ENCODE results near the gene TOP1.

Gene TOP1

DNA sequence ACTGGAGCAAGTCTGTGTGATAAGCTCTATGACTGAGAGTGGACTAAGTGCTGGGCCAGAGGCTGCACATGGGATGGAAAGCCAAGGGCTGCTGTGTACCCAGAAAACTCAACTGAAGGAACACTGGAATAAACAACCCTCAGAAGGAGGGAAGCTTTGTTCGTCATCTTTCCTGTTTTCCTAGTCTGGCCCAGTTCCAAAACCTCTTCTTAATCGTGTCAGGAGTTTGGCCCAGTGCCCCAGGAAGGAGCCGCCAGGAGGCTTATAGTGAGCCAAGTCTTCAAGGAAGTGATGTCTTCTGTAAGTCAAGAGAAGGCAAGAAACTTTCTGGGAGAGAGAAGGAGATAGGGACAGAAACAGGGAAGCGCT lies 23.3 kb upstream of the TOP1 start:
- Histone ChIP-seq H3K36me3 (no peaks in the 10 kb centered on the region), H3K4me1 (peaks cover 0 to 19% (median 7%) of the 10 kb centered on the region in 4 donors), H3K27me3 (no peaks in the 10 kb centered on the region), H3K9me3 (no peaks in the 10 kb centered on the region), H3K27ac (peak overlapping the region in 1 of 2 donors; percentile 3), H3K4me3 (no peak overlapping the region)
- intact Hi-C loops (cut with DNase I; ENCODE audit: low total_unique reads): no loop called here
- TF ChIP-seq, protein P1, sequence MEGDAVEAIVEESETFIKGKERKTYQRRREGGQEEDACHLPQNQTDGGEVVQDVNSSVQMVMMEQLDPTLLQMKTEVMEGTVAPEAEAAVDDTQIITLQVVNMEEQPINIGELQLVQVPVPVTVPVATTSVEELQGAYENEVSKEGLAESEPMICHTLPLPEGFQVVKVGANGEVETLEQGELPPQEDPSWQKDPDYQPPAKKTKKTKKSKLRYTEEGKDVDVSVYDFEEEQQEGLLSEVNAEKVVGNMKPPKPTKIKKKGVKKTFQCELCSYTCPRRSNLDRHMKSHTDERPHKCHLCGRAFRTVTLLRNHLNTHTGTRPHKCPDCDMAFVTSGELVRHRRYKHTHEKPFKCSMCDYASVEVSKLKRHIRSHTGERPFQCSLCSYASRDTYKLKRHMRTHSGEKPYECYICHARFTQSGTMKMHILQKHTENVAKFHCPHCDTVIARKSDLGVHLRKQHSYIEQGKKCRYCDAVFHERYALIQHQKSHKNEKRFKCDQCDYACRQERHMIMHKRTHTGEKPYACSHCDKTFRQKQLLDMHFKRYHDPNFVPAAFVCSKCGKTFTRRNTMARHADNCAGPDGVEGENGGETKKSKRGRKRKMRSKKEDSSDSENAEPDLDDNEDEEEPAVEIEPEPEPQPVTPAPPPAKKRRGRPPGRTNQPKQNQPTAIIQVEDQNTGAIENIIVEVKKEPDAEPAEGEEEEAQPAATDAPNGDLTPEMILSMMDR (IDR thresholded peaks at IDR 0.05): no peak
- DNase-seq: peak; percentile 90 to 93

- DNase-seq: peak in 1 of 2 donors; percentile 62
- Histone ChIP-seq H3K27me3 (no peaks in the 10 kb centered on the region), H3K36me3 (no peaks in the 10 kb centered on the region), H3K9me3 (no peaks in the 10 kb centered on the region), H3K4me1 (peaks cover 0 to 19% (median 7%) of the 10 kb centered on the region in 4 donors), H3K27ac (no peak overlapping the region), H3K4me3 (no peak overlapping the region)
- TF ChIP-seq, protein P1 (IDR thresholded peaks at IDR 0.05): no peak
- intact Hi-C loops (cut with DNase I; ENCODE audit: low total_unique reads): no loop called here
These were observed 22.3 kb upstream of the TOP1 start for GRCh38 chr20:41006126-41006935.

DNA sequence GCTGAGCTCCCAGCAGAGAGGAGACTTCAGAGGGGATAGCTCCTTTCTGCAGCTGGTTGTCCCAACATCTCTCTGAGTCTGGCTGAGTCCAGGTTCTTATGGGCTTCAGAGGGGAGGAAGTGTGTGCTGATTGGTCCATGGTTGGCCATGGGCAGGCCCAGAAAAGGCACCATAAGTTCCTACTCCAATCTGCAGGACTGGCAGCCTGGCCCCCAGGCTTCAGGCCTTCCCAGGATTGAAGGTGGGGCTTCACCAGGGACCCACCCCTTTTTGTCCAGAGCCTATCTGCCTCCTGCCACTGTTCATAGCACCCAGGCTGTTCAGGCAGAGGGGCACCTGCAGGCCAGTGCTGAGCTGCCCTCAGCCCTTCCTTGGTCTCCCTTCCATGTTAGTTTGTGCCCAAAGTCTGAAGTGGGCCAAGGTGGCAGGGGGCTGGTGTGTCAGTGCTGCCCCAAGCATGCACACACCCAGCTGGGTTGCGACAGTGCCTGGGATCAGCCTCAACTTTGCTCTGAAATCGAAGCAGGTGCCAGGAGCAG lies 21.6 kb upstream of the TOP1 start:
- Histone ChIP-seq H3K27ac (no peak overlapping the region), H3K4me3 (no peak overlapping the region), H3K27me3 (no peaks in the 10 kb centered on the region), H3K9me3 (no peaks in the 10 kb centered on the region), H3K36me3 (no peaks in the 10 kb centered on the region), H3K4me1 (peaks cover 0 to 19% (median 7%) of the 10 kb centered on the region in 4 donors)
- TF ChIP-seq, protein P1 (IDR thresholded peaks at IDR 0.05): no peak
- peak in 1 of 2 donors; percentile 55 for DNase-seq
- intact Hi-C loops (cut with DNase I; ENCODE audit: low total_unique reads): no loop called here

- TF ChIP-seq, protein P1 (IDR thresholded peaks at IDR 0.05): no peak
- H3K4me3 ChIP-seq: no peak overlapping the region
- H3K27ac ChIP-seq: no peak overlapping the region
- H3K27me3 ChIP-seq: no peaks in the 10 kb centered on the region
- H3K9me3 ChIP-seq: no peaks in the 10 kb centered on the region
- DNase-seq: no peak
- peaks cover 0 to 22% (median 8%) of the 10 kb centered on the region in 4 donors for H3K4me1 ChIP-seq
- H3K36me3 ChIP-seq: no peaks in the 10 kb centered on the region
- intact Hi-C loops (cut with DNase I; ENCODE audit: low total_unique reads): no loop called here
These were observed 21.1 kb upstream of the TOP1 start for GRCh38 chr20:41007481-41007880.

- TF ChIP-seq, protein P1 (IDR thresholded peaks at IDR 0.05): no peak
- Histone ChIP-seq H3K27me3 (no peaks in the 10 kb centered on the region), H3K36me3 (no peaks in the 10 kb centered on the region), H3K27ac (no peak overlapping the region), H3K4me3 (no peak overlapping the region), H3K4me1 (peaks cover 0 to 22% (median 11%) of the 10 kb centered on the region in 4 donors), H3K9me3 (no peaks in the 10 kb centered on the region)
- intact Hi-C loops (cut with DNase I; ENCODE audit: low total_unique reads): no loop called here
- no peak for DNase-seq
These were observed 18.7 kb upstream of the TOP1 start for GRCh38 chr20:41009946-41010345.

Data from tibial artery (tissue), 4 donors.